Iris pigment epithelial cell (primary cell): ENCODE measurements around the gene HMG20B.
"Not testable (repeated sequence)": the region's sequence is repeated elsewhere in the genome, so short reads cannot be mapped to it uniquely, and the experiment has no call there.

Experiments used
- DNase-seq: peaks from one replicate; pipeline ENCODE4 v3.0.0-alpha.2; 2011; ENCODE audit warnings: low read depth

Gene HMG20B

DNA sequence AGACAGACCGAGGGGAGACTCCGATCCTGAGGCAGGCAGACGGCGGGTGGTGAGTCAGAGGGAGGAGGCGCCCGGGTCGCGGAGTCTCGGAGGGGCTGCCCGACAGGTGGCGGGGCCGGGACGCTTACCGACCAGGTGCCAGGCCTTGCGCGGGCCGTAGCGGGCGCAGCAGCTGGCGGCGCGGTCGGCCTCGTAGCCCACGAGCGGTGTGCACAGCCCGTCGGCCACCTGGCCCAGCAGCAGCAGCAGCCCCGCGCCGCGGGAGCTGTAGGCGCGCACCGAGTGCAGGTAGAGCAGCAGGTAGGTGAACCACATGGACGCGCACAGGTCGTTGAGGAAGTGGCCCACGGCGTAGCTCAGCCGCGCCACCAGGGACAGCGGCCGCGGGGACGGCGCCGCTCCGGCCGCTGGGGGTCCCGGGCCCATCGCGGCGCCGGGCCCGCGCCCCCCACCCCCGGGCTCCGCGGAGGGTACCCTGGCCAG is 15.7 kb upstream of the HMG20B start:
- DNase-seq = peak; percentile 62

DNA sequence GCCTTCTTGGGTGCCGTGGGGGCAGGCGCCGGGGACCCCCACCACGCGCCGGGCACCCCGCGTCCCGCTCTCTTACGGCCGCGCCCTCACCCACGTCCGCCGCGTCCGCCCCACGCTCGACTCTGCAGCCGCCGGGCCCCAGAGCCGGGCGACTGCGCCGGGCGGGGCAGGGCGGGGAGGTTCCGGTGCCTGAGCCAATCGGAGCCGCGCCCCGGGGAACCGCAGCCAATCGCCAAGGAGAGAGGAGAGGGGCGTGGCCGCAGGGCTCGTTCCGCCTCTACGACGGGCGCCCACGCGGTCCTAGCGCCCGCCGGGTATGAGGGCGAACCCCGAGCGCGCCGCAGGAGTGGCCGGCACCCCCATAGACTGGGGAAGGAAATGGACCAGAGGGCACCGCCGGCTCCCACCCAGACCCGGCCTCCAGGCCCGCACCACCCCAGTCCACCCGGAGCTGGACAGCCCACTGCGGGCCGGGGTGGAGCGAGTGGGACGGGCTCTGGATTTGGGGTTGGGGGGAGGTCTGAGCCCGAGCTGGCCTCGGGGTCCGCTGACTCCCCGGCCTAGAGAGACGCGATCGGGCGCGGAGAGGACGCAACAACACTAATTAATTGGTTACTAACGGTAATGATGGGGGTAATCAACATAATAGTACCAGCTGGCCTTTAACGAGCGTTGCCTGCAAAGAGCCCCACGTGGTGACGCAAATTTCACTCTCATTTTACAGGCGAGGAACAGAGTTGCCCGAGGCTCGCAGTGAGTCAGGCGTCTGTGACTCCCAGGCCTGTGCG is 15.1 kb upstream of the HMG20B start, which contains the start of gene MFSD12:
MFSD12 (minus strand) TSS at position 126 of the 788 bp plus-strand sequence. CDS start 183 bp downstream, outside the sequence.
- peak; percentile 95 for DNase-seq

DNA sequence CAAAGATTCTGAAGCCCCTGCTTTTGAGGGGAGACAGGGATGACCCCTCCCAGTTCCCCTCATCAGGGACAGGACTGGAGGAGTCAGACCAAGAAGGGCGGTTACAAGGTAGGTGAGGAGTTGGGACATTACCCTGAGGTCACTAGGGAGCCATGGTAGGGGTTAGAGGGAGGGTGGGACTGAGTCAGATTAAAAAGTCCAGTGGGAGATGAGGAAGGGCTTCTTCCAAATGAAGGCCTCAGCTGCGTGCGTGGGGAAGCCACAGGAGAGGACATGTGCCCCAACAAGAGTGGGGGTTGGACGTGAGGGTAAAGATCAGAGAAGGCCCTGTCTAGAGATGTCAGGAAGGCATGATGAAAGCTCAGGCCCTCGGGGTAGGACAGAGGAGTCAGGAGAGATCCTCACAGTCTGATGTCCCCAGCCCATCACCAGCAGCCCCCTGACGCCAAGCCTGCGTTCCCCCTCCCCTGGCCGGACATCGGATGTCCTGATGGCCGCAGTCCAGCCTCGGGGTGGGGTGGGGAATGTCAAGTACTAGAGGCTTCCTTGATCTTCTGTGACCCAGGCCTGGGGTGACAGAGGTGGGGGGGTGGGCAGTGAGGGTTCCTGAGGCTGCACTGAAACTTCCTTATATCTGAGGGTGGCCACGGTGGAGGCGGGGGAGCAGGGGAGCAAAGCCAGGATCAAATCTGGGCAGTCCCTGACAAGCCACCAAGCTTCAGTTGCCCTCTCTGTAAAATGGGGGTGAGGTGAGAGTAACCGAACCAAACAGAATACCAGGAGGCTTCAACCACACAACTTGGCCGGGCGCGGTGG is 8.8 kb upstream of the HMG20B start:
- DNase-seq = no peak

DNA sequence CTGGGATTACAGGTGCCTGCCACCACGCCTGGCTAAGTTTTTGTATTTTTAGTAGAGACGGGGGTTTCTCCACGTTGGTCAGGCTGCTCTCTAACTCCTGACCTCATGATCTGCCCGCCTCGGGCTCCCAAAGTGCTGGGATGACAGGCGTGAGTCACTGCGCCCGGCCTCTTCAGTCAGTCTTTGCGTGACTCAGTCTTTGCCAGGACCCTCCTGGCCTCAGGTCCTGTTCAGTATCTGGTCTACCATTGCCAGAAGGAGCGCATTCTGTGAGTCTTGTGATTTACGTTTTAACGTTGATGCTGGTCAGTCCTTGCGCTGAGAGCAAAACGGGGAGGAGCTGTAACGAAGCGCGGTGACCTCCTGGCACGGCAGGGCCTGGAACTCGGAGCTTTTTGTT is 7.6 kb upstream of the HMG20B start:
- DNase-seq = peak; percentile 65

DNA sequence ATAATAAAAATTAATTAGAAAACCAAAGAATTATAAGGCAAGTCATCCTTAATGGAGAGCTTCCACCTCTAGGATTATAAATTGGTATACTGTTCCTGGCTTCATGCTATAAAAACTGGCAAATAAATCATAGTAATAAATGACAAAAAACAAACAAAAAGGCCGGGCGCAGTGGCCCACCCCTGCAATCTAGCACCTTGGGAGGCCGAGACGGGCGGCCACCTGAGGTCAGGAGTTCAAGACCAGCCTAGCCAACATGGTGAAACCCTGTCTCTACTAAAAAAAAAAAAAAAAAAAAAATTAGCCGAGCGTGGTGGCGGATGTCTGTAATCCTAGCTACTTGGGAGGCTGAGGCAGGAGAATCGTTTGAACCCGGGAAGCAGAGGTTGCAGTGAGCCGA is 2.7 kb upstream of the HMG20B start:
- DNase-seq = not testable (repeated sequence)

DNA sequence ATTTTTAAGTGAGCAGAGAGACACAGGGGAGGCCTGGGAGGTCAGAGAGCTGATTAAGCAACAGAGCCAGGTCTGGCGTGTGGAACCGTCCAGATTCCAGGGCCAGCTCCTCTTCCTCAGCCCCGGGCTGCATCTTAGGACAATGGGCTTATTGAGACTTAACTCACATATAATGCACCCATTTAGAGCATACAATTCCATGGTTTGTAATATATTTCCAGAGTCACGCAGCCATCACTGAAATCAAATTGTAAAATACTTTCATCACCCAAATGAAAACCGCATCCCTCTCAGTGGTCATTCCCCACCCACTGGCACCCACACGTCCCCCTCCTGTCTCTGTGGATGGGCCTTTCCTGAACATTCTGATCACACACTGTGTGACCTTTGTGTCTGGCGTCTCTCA is 2.1 kb upstream of the HMG20B start:
- DNase-seq = no peak

DNA sequence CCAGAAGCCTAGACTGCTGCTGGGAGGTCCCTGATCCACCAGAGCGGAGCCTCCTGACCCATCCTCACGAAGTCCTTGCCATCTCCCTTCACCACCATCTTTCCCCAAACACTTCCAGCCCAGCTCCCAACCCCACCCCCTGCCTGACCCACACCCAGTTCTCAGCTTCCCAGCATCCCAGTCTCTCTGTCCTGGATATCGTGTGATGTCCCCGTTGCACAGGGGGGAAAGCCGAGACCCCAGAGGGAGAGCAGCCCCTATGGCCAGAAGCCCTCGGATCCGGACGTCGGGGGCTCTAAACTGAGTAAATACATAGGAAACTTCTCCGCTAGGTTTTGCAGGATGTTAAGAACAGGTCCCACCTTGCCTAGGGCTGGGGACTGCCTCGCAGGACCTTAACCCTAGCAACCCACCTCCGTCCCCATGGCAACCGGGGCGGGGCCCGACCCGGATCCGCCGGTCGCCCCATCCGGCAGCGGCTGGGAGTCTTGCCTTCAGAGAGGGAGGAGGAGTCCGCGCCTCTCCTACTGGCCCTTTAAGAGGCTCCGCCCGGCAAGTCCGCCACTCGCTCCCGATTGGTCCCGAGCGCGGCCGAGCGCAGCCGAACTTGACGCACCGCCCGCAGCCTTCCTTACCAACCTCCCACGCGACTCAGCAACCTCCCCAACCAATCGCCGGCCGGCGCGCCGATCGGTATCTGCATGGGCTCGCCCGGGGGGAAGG is 451 bp upstream of the HMG20B start:
- DNase-seq = peak; percentile 100

DNA sequence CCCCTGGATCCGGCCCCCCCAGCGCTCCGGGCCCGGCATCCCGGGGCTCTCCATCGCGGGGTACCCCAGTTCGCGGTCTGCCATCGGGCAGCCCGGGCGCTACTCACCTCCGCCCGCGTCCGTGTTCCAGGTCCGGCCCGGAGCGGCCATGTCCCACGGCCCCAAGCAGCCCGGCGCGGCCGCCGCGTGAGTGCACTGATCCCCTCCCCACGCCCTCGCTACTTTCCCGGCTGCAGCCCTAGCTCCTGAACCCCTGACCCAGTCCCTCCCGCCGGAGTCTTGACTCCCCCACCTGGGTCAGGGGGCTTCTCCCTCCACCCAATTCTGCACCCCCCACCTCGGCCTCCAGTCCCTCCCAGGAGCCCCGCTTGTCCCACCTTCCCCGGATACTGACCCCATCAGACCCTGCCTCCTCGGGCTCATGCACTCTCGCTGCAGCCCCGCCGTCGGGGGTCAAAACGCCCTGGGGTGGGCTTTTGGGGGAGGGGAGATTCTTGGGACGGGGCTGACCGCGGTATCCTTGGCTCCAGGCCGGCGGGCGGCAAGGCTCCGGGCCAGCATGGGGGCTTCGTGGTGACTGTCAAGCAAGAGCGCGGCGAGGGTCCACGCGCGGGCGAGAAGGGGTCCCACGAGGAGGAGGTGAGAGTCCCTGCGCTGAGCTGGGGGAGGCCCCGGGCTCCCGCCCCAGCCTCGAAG is 566 bp downstream of the HMG20B start:
- DNase-seq = no peak

DNA sequence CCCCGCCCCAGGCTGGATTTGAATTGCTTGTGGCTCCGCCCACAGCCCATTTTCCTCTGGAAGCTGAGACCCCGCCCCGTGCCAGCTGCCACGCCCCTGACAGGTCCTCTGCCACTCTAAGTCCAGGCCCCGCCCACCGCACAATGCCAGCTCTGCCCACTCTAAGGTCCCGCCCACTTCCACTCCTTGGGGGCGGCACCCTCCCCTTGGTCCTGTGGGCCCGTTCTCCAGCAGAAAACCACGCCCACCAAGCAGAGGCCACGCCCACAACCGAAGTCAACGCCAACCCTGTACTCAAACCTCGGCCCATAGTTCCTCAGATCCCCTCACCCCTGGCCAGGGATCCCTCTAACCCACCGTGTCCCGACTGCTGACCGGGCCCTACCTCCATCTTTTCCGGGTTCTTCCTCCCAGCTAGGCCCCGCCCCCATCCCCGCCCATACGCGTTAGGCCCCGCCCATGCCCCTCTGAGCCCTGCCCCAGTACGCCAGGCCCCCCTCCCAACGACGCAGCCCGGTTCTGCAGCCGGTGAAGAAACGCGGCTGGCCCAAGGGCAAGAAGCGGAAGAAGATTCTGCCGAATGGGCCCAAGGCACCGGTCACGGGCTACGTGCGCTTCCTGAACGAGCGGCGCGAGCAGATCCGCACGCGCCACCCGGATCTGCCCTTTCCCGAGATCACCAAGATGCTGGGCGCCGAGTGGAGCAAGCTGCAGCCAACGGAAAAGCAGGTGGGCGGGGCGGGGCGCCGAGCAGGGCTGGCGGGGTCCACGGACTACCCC is 1.3 kb downstream of the HMG20B start:
- DNase-seq = peak; percentile 97

DNA sequence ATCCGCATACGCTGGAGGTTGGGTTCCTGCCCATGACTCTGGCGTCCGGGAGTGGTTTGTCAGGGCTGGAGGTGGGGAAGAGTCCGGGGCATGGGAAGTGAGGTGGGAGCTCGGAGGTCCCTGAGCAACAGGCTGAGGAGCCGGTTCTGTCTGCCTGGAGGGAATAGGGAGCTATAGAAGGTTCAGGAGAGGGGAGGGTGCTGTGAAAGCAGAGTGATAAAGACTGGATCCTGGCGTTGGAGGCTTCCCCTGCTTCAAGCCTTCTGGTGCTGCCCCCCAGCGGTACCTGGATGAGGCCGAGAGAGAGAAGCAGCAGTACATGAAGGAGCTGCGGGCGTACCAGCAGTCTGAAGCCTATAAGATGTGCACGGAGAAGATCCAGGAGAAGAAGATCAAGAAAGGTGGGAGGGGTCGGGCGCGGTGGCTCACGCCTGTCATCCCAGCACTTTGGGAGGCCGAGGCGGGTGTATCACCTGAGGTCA is 2.6 kb downstream of the HMG20B start:
- no peak for DNase-seq

DNA sequence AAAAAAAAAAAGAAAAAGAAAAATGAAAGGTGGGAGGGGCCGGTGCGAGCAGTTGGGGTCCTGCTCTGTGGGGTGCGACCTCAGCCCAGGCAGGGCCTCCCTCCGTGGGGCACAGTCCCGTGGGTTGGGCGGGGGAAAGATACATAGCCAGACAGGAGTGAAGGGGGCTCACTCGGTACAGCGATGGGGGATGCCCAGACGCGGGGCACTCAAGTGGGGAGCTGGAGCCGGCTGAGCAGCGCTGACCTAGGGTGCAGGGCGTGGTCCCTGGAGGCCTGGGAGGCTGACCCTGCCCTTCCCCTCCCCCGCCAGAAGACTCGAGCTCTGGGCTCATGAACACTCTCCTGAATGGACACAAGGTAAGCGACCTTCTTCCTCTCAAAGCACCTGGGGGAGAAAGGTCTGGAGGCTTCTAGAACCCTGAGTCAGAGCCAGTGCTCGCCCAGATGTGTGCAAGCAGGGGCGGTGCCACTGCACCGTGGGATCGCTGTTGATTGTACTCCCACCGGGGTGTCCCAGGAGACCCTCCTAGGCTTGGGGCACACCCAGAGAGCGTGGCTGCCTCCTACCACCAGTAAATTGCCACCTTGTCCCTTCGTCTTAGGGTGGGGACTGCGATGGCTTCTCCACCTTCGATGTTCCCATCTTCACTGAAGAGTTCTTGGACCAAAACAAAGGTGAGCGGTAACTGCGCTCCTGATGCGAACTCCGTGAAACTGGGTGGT is 3.4 kb downstream of the HMG20B start:
- no peak for DNase-seq

DNA sequence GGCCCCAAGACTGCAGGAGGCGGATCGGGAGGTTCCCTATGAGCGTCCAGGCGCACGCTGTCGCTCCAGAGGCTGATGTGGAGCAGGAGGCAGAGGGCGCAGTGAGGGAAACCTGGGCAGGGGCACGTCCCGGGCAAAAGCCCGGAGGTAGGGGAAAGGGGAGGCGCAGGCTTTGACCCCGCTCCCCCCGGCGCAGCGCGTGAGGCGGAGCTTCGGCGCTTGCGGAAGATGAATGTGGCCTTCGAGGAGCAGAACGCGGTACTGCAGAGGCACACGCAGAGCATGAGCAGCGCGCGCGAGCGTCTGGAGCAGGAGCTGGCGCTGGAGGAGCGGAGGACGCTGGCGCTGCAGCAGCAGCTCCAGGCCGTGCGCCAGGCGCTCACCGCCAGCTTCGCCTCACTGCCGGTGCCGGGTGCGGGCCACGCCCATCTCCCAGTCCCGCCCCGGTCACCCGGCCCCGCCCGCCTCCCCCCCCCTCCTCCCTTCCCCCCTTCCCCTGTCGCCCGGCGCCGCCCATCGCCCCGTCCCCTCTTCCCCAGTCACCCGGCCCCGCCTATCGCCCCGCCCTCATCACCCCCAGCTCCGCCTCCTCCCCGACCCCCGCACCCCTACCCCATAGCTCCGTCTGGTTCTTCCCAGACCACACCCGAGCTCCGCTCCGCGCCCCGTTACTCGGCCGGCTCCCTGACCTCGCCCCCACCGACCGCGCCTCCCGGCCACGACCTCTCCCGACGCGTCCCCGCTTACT is 4.1 kb downstream of the HMG20B start:
- peak; percentile 82 for DNase-seq

DNA sequence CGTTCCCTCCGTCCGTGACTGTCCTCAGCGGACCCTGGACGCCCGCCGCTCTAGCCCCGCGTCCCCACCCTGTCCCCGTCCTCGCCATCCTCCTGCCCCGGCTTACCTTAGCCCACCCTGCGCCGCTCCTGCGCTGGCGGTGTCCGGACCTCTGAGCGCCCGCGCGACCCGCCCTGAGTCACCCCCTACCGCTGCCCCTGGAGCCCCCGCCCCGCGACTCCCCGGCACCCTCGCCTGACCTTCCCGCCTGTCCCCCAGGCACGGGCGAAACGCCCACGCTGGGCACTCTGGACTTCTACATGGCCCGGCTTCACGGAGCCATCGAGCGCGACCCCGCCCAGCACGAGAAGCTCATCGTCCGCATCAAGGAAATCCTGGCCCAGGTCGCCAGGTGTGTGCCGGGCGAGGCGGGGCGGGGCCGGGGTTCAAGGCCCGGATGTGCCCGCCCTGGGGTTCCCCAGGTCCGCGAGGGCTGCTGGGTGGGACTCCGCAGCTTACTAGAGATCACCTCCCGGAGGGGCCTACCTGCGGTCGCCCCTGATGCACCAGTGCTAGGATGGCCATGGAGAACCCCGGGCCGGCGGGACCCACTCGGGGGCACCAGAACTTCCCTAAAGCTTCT is 5.1 kb downstream of the HMG20B start:
- no peak for DNase-seq

DNA sequence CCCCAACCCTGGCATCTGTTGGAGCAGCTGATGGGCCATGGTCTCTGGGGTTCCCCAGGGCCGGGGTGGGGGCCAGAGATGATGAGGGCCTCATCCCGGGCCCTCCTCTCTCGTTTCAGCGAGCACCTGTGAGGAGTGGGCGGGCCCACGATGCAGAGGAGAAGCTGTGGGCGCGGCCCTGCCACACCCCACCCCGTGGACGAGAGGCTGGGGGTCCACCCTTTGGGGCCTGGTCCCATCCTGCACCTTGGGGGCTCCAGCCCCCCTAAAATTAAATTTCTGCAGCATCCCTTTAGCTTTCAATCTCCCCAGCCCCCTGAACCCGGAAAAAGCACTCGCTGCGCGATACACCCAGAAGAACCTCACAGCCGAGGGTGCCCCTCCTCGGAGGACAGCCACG is 5.6 kb downstream of the HMG20B start:
- DNase-seq = no peak

DNA sequence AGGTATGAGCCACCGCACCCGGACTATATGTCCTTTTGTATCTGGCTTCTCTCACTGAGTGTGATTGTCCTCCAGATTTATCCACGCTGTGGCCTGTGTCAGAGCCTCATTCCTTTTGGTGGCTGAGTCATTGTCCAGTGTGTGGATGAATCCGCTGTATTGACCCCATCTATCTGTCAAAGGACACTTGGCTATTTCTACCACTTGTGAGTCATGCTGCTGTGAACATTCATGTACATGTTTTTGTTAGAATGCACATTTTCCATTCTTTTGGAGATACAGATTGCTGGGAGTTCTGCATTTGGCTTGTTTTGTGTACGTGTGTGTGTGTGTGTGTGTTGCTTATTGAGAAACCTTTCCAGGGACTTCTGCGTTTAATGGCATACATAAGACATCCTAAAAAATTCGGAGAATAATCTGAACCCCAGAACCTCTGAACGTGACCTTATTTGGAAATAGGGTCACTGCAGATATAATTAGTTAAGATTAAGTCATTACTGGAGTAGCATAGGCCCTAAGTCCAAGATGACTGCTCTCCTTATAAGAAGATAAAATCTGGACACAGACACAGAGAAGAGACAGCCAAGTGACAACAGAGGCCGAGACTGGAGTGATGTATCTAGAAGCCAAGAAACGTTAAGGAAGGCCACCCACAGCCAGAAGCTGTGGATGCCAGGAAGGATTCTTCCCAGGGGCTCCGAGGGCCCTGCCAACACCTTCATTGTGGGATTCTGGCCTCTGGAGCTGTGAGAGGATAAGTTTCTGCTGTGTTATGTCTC is 7.6 kb downstream of the HMG20B start:
- DNase-seq = peak; percentile 92

DNA sequence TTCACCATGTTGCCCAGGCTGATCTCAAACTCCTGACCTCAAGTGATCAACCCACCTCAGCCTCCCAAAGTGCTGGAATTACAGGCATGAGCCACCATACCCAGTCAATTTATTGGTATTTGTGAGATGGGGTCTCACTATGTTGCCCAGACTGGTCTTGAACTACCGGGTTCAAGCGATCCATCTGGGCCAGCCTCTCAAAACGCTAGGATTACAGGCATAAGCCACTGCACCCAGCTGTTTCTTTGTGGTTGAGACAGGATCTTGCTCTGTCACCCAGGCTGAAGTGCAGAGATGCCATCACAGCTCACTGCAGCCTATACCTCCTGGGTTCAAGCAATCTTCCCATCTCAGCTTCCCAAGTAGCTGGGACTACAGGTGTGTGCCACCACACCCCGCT is 9.0 kb downstream of the HMG20B start:
- DNase-seq = not testable (repeated sequence)

DNA sequence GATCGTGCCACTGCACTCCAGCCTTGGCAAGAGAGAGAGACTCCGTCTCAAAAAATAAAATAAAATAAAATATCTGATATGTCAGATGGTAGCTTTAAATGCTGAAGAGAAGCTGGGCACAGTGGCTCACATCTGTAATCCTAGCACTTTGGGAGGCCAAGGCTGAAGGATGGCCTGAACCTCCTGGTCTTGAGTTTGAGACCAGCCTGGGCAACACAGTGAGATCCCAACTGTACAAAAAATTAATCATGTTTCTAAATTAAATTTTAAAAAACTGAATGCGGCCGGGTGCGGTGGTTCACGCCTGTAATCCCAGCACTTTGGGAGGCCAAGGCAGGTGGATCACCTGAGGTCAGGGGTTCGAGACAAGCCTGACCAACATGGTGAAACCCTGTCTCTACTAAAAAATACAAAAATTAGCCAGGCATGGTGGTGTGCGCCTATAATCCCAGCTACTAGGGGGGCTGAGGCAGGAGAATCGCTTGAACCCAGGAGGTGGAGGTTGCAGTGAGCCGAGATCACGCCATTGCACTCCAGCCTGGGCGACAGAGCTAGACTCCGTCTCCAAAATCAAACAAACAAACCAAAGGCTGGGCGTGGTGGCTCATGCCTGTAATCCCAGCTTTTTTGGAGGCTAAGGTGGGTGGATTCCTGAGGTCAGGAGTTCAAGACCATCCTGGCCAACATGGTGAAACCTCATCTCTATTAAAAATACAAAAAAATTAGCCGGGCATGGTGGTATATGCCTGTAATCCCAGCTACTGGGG is 11.5 kb downstream of the HMG20B start:
- not testable (repeated sequence) for DNase-seq
